ENCODE measurements around the gene NPFF.

Gene NPFF

DNA sequence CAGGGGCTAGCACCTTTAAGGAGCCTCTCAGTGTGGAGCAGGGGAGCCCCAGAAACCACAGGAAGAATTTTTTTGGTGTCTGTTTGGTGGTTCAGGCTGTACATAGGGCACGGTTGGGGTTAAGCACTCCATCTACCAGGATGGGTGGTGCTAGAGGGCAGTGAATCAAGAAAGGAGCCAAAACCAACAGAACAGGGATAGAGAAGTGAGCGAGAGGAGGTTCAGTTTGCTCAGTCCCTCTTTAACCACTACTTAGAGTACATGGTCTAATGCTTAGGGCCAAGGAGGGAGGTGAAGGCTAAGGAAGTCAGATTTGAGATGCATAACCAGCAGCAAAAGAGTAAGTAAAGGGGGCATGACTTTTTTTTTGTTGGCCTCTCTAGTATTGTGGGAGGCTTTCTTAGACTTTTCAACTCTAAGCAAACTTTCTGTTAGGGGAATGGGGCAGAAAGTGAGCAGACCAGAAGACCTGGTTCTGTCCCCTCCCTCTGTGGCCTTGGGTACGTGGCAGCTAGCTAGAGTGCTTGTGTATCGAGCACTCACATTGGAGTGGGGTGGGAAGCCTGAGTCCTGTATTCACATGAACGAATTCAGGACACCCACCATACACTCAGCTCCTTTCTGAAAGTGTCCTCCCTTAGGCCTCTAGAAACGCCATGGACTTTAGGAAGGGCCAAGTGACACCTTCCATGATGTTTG is 6.6 kb upstream of the NPFF start:
- no peak for DNase-seq

DNA sequence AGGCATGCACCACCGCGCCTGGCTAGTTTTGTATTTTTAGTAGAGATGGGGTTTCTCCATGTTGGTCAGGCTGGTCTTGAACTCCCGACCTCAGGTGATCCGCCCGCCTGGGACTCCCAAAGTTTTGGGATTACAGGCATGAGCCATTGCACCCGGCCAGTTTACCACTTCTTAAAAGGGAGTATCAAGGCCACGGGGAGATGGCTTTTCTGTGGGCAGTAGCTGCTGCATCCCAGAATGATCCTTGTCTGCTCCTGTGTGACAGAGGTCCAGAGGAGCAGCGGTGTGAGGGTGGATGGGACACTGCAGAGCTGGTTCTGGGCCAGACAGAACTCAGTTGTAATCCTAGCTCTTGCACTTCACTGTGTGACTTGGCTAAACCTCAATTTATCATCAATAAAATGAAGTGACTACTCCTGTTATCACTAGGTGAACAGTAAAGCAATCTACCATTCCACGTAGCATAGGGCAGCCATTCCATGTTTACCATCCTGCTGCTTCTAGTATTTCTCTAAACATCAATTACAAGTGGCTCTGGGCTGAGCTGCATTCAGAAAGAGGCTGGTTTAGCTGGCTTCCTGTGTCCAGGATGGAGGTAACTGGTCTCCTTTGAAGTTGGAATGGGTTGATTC is 3.0 kb upstream of the NPFF start:
- DNase-seq, result no peak

DNA sequence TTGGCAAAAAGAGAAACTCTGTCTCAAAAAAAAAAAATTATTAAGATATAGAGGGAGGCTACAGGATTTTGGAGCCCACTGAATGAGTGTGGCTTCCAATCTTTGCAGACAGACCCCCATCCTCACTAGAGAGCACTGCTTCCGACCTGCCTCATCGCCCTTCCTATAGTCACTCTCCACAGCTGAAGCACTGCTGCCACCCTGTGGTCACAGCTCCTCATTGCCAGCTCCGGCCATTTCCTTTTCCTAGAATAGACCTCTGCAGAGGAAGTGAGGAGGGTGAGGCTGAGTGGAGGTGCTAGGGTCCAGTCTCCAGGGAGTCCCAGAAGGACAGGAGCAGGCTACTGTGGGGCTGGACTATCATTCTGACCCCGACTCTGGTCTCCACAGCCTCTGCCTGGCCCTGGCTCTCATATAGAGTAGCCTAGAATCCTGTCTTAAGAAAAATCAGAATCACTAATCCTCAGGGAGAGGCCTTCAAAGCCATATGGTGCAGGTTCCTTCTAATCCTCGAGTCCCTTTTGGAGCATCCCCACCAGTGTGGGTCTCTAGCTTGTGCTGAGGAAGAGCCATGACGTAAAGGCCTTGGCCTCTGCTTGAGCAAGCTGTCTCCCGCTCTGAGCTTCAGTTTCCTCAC is 1.4 kb upstream of the NPFF start:
- peak; percentile 55 to 82 (median 58) for DNase-seq

DNA sequence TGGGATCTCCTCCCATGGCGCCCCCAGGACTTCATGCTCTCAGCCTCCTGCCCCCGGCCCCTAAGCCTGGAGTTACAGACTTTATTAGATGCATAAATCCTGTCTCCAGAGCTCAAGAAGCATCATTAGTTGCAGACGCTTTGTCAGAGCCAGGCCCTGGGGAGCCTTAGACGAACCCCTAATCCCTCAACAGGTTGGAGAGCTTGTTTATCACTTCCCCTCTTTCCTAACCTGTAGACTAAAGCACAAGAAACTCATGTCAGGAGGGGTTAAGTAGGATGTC is 260 bp upstream of the NPFF start:
- no peak for DNase-seq

DNA sequence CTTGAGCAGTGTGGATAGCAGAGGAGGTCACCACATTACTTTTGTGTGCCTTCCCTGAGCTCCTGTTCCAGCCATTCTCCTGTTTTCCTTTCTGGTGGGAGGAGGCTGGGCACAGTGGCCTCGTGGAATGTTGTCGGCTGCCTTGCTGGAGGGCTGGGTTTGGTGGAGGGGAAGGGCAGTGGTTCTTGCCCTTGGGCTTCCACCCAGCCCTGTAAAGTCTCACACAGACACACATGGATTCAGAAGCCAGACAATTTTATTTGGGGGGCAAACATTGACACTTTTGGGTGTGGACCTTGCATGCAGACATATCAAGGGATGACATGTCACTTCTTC is 866 bp downstream of the NPFF start:
- no peak for DNase-seq

DNA sequence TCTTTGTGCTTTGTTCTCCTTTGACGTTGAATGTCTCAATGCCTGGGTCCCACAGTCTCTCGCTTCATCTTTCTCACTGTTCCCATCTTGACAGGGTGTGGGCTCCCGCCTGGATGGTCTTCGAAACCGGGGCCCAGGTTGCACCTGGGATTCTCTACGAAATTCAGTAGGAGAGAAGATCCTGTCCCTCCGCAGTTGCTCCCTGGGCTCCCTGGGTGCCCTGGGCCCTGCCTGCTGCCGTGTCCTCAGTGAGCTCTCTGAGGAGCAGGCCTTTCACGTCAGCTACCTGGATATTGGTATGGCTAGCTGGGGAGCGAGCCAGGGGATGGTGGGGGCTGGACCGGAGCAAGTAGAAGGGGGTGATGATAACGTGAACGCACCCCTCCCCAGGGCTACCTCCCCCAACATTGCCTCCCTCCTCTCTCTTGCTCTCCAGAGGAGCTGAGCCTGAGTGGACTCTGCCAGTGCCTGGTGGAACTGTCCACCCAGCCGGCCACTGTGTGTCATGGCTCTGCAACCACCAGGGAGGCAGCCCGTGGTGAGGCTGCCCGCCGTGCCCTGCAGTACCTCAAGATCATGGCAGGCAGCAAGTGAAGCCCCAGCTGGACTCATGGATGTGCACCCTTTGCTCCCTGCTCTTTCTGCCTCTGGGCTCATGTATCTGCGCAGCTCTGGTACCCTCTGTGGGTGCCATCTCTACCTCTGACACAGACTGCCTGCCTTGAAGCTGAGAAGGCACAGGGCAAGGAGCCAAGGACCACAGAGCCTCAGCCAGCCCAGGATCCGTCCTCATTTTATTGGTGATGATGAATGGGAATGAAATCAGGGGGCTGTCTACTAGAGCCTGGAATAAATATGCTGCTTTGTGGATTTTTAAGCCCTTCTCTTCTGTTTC is 1.5 kb downstream of the NPFF start:
- no peak for DNase-seq

DNA sequence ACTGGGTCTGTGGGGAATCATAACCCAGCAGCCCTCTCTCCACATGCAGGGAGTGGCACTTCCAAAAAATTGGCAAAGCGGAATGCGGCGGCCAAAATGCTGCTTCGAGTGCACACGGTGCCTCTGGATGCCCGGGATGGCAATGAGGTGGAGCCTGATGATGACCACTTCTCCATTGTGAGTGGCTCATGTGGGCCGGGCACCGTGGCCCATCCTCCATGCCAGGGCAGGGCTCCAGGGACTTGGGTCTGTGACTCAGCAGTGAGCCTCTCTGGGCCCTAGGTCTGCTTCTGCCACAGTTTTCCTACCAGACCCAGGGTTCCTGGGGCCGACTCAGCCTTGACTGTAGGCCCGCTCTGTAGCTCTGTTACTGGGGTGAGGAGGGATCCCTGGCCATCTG is 2.2 kb downstream of the NPFF start:
- DNase-seq, result no peak

DNA sequence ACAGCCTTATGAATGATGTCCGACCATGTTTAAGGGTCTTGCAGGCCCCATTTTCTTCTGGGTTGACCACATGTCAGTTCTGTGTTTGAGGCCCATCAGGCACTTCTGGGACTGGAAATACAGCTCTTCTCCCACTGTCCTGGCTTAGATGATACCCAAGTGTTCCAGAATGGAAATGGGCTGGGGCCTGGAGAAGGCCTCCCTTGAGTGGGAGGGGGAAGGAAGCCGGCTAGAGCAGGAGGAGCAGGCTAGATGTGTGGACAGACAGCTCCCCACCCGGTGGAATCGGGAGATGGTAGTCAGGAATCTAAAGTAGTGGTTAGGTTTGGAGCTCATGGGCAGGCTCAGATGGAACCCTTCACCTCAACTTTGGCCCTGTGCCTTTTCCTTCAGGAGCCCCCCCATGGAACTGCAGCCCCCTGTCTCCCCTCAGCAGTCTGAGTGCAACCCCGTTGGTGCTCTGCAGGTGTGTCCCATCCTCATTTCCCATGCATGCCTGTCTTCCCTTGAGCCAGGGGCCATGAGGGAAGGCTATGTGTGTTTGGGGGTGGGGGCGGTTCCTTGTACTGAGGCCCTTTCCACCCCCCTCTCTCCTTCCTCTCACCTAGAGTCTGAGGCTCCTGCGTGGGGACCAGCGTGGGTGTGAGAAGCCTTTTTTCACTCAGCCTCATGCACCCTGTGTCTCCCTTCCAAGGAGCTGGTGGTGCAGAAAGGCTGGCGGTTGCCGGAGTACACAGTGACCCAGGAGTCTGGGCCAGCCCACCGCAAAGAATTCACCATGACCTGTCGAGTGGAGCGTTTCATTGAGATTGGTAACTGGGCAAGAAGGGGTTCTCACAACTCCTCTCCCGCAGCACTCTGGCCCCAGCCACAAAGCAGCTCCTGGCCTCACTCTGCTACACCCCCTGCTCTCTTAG is 3.0 kb downstream of the NPFF start:
- no peak for DNase-seq

DNA sequence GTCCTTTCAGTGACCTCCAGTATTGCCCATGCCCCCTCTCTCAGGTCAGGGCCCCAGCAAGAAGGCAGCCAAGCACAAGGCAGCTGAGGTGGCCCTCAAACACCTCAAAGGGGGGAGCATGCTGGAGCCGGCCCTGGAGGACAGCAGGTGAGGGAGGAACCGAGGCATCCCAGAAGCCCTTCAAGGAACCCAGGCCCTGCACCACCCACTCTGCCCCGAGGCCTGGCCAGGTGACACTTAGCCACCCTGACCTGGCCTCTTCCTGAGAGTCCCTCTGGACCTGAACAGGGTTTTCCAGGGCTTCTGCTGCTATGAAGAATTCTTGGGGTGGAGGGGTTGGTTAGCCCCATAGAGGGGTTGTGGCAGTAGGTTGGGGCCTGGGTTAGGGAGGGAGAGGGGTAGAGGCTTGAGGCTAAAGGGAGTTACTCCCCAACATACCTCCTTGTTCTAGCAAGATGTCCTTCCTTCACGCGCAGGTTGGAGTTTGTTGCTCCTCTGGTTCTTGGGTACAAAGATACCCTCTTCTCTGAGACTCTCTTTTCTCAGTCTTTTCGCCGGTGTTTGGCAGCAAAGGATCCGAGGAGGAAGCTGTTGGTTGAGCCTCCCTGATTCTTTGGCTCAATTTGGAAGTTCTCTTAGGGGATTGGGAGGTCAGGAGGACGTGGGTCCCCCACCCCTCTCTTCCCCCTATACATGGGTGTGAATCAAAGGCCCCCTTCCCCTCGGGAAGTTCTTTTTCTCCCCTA is 4.1 kb downstream of the NPFF start:
- no peak for DNase-seq

DNA sequence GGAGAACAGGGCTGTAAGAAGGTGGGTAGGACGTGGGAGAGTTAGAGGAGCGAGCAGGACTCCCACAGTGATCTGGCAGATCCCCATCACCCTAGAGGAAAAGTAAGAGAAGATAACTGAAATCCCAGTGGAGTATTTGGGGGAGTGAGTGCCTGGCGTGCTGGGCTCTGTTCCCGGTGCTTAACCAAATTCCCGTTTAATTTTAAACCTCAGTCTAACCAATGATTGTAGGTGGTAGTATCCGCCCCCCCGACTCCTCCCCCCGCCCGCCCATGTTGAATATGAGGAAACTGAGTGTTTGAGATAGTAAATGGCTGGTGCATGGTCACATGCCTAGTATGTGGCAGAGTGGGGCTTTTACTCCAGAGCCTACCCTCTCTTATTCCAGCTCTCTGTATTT is 5.0 kb downstream of the NPFF start:
- no peak for DNase-seq

DNA sequence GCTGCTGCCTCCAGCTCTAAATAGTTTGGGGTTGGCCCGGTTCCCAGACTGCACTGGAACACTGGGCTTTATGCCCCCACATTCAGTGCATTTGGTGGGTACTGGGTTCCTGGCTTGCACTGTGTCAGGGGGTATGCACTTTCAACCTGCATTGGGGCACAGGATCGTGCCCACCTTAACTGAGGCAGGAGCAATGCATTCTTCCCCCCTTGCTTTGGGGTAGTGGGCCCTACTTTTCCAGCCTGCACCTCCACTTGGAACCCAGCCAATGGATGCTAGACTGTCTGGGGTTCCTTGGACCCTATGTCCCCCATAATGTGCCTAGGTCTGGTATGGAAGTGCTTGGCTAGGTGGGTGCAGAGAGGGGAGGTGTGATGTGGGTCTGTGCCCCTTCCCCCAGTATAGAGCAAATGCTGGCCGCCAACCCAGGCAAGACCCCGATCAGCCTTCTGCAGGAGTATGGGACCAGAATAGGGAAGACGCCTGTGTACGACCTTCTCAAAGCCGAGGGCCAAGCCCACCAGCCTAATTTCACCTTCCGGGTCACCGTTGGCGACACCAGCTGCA is 5.6 kb downstream of the NPFF start:
- DNase-seq, result no peak

DNA sequence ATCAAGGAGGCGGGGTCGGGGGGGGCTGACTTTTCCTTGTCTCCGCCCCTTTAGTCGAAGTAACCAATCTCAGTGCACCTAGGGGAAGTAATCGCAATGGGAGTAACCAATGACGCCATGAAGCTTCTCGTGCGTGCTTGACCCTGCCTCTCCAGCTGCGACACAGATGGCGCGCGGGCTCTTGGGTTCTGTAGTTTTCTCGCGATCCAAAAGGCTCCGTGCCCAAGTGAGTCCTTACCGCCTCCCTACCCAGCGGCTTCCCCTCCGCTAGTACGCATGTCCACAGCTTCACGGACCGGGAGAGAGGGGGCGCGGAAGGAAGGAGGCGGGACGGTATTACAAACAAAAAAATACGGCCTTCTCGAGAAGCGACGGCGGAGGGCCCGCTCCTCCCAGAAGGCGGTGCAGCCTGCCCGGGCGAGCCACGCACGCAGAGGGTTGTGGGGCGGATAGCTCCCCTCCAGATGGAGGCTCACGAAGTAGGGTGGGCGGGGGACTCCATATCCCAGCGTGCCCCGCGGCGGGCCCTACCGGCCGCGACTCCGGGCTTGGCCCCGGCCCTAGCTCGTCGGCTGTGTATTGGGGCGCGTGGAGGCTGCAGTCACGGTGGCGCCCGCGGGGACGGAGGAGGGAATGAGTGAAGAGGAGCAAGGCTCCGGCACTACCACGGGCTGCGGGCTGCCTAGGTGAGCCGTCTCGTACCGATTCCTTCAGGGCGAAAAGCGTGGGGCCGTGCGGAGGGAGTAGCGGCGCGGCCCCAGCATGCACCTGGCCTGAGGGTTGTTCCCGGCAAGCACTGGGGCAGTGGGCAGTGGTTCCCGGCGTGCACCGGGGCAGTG is 6.3 kb downstream of the NPFF start, which contains the start of gene TARBP2:
TSS of gene TARBP2 (plus strand) at position 508 of the 839 bp plus-strand sequence. CDS start at position 634, 126 bp downstream.
- peak; percentile 90 to 96 (median 92) for DNase-seq

DNA sequence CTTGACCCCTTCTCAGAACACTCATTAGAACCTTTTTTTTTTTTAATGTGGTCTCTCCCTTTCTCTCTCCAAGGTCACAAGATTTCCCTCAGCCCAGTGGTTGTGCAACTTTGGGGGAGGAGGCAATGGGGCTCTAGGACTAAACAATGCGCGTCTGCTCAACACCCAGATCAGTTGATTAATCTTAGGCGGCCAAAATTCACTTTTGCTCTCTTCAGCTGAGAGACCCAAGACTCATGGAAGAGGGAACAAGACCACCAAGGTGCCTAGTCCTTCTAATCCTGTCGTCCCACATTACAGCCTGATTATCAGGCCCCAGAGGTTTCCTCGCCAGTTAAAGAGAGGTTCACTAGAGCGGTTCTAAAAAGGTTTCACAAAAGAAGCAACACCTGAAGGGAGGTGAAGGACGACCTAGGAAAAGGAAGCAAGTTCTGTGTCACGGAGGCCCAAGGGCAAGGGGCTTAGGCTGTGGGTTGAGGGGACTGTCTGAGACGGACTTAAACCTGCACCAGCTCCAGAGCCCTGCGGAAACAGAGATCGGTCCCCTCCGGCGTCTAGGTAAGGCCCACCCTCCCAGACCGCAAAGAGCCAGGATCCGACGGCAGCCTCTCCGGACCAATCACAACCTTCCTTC is 7.0 kb downstream of the NPFF start:
- no peak for DNase-seq

DNA sequence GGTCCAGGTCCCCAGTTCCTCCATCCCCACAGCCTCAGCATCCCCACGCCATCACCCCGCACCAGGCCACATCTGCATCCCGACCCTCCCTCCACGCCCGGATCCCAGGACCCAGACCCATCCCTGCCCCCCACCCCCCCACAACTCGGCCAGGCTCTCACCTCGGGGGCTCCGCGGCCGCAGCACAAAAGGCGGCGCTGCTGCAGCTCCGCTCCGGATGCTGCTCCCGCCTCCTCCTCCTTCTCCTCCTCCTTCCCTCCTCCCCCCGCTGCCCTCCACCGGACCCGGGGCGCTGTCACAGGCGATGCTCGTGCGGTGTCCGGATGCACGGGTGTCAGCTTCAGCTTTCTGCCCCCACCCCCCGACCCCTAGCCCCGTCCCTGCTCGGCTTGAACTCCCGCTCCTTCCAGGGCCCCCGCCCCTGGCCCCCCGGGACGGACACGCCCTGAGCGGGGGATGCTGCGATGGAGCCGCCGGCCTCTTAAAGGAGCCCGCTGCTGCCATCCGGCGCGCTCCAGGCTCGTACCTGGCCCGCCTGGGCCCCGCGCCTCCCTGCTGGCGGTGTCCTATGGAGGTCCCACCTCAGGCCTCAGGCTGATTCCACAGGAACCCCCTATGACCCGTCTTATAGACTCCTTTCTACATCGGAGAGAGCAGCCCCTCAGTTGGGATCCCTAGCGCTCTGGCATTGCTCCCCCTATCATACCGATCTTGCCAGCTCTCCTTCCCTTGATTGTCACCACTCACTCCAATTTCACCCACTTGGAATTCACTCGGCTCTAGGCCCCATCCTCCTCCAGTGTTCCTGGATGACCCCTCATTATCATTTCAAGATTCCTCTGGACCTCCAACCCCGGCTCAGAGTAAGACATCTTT is 7.8 kb downstream of the NPFF start, which contains the start of gene MAP3K12:
TSS of gene MAP3K12 (minus strand) at position 193 of the 876 bp plus-strand sequence. CDS start 12,067 bp downstream, outside the sequence.
- DNase-seq, result peak; percentile 32 to 59 (median 48)

DNA sequence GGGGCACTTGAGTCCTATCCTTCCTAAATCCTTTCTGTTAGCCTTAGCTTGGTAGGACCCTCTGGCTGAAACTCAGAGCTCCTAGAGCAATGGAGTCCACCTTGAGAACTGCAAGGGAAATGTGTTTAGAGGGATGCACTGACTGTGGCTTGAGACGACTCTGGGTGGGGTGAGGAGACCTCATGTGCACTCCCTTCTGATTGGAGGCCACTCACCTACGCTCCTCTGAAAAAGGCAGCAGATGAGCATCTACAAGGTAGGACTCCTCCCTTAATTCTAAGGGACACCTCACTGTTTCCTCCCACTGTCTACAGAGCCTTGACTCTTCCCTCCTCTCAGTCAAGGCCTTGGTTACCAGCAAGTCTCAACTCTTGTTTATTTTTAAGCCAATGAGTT is 9.1 kb downstream of the NPFF start:
- no peak for DNase-seq

DNA sequence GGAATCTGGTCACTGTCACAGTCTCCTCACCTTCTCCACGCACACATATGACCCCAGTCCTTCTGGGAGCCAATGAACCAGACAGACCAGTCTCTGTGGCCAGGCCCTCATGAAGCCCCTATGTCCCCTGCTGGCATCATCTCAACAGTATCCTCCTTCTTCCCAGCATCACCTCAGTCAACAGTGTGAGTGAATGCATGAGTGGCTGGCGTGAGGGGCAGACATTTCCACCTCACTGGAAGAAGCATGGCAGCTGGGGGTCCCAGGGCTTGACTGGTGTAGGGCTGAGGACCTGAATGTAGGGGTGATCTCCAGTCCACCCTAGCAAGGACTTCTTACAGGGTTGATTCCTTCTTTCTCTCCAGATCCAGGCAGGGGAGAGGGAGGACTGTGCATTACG is 9.8 kb downstream of the NPFF start:
- no peak for DNase-seq

DNA sequence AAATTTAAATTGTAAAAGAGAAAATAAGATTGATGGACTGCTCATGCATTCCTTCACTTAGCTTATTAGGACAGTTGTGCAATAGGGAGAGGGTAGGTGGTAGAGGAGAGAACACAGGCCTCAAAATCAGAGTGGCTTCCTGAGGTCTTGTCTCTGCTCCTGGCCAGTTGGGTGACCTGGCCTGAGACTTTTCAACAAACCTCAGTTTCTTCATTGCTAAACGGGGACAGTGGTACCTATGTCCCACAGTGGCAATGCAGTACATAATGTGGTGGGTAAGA is 10.6 kb downstream of the NPFF start:
- DNase-seq, result no peak

DNA sequence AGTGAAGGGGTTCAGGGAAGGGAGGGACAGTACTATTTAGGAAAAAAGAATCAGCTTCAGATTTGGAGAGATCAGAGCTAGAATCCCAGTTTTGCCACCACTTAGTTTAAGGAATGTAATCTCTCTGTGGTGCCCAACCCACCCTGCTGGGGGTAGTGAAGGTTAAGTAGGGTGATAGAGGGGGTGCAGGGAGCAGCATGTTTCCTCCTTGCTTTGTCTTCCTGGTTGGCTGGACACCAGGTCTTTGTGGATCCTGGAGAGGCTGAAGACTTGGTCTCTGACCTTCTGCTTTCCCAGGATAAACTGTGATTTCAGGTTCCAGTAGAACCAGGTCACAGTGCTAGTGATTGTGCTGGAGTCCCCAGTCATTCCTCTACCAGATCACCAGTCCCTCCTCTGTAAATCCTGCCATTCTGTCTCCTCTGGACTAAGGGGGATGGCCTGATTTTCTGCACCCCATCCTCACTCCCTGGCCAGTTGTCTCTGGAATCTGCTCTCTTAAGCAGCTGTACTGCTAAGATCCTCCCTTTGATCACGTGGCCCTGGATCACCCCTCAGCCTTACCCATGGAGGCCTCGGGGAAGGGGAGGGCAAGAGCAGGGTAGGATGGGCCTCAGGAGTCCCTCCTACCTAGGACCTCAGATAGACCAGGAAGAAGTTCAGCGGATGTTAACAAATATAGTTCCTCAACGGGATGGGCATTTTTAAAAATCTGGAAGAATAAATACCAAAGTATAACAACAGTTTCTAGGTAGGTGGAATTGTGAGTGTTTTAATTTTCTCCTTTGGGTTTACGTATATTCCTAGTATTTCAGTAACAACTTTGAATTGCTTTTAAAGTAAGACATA is 11.2 kb downstream of the NPFF start:
- DNase-seq, result no peak

Data from activated CD4-positive, CD25-positive, alpha-beta regulatory T cell (primary cell).